Measurements from ENCODE around the gene RPS18. TPM values are rescaled to one million over a fixed set of nuclear protein-coding genes. Genes with fewer than 3 reads are reported as not detected.

RPS18 gene
- total and polyA plus RNA-seq, 2 of the 13 experiments (the other 11 are each of a cell fraction or from before 2014, with no cell fraction given): 3,896 to 5,806 TPM

DNA sequence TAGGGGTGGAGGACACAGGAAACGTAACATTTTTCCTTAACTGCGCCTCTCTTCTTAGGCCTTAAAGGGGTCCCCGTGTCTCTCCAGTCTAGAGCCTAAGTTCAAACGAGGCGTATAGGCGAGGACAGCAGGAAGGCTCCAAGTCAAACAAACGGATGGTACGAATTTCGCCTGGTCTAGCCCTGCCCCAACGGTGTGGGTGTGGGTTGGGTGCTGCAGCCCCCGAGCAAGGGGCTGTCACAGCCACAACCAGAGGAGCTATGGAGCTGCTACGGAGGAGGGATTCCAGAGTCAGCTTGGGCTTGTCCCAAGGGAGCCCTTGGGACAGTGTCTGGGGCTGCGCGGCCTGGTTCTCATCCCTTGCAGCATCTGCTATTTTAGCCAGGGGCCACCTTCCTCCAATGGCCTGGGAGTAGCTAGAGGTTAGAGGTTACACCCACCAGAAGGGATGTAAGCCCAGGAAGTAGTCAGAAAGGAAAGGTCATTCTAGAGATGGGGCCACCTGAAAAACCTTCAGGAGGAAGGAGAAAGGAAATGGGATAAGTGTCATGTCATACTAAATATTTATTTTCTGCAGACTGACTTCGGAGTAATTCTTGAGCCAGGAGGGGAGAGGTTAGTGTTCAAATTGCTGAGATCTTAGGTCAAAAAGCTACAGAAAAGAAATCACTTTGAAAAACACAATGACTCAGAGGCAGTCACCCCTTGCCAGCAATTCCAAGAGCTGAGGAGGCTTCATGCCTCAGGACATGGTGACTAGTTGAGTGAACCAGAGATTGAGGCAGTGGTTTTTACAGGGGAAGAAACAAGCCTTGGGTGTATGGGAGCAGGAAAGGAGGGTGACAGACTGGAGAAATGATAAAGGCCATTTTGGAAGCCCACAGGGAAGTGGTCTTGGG, 21.9 kb upstream of the RPS18 start (continued):
- TF ChIP-seq CAMTA2 (CRISPR knock-in tag; IDR thresholded peaks at IDR 0.05; ENCODE audit: borderline replicate concordance) (0 out of 2 replicates have a peak, but pooled peaks have one; percentile 33), ZNF256 (CRISPR knock-in tag; conservative IDR thresholded peaks at IDR 0.05) (0 out of 2 replicates have a peak, but pooled peaks have one; percentile 80), HNF4A (CRISPR knock-in tag; IDR thresholded peaks at IDR 0.05) (no peak), TBP (CRISPR knock-in tag; IDR thresholded peaks at IDR 0.05) (0 out of 2 replicates have a peak, but pooled peaks have one; percentile 49), ARHGAP35 (CRISPR knock-in tag; IDR thresholded peaks at IDR 0.05; ENCODE audit: borderline replicate concordance) (peak; percentile 45; the same call in 1 of the 2 replicates), NFRKB (IDR thresholded peaks at IDR 0.05) (no peak), KAT8 (CRISPR knock-in tag; IDR thresholded peaks at IDR 0.05) (peak; percentile 17; the same call in 1 of the 2 replicates), ZIK1 (CRISPR knock-in tag; IDR thresholded peaks at IDR 0.05; ENCODE audit: borderline replicate concordance, low read depth) (no peak), WIZ (CRISPR knock-in tag; IDR thresholded peaks at IDR 0.05) (0 out of 2 replicates have a peak, but pooled peaks have one; percentile 47), ZNF547 (CRISPR knock-in tag; IDR thresholded peaks at IDR 0.05) (0 out of 2 replicates have a peak, but pooled peaks have one; percentile 71), ZNF598 (CRISPR knock-in tag; IDR thresholded peaks at IDR 0.05; ENCODE audit: borderline replicate concordance) (0 out of 2 replicates have a peak, but pooled peaks have one; percentile 9), ZNF326 (CRISPR knock-in tag; IDR thresholded peaks at IDR 0.05; ENCODE audit: borderline replicate concordance) (0 out of 2 replicates have a peak, but pooled peaks have one; percentile 10), NKX3-1 (CRISPR knock-in tag; IDR thresholded peaks at IDR 0.05) (peak; percentile 14; the same call in 1 of the 2 replicates), ZZZ3 (CRISPR knock-in tag; IDR thresholded peaks at IDR 0.05; ENCODE audit: borderline replicate concordance) (0 out of 2 replicates have a peak, but pooled peaks have one; percentile 0)
- TF ChIP-seq, protein P1, sequence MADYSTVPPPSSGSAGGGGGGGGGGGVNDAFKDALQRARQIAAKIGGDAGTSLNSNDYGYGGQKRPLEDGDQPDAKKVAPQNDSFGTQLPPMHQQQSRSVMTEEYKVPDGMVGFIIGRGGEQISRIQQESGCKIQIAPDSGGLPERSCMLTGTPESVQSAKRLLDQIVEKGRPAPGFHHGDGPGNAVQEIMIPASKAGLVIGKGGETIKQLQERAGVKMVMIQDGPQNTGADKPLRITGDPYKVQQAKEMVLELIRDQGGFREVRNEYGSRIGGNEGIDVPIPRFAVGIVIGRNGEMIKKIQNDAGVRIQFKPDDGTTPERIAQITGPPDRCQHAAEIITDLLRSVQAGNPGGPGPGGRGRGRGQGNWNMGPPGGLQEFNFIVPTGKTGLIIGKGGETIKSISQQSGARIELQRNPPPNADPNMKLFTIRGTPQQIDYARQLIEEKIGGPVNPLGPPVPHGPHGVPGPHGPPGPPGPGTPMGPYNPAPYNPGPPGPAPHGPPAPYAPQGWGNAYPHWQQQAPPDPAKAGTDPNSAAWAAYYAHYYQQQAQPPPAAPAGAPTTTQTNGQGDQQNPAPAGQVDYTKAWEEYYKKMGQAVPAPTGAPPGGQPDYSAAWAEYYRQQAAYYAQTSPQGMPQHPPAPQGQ (CRISPR knock-in tag; IDR thresholded peaks at IDR 0.05; ENCODE audit: borderline replicate concordance): 0 out of 2 replicates have a peak, but pooled peaks have one; percentile 32
- TF ChIP-seq, protein P2, sequence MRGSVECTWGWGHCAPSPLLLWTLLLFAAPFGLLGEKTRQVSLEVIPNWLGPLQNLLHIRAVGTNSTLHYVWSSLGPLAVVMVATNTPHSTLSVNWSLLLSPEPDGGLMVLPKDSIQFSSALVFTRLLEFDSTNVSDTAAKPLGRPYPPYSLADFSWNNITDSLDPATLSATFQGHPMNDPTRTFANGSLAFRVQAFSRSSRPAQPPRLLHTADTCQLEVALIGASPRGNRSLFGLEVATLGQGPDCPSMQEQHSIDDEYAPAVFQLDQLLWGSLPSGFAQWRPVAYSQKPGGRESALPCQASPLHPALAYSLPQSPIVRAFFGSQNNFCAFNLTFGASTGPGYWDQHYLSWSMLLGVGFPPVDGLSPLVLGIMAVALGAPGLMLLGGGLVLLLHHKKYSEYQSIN (CRISPR knock-in tag; IDR thresholded peaks at IDR 0.05; ENCODE audit: borderline replicate concordance): no peak
- TF ChIP-seq, protein P3, sequence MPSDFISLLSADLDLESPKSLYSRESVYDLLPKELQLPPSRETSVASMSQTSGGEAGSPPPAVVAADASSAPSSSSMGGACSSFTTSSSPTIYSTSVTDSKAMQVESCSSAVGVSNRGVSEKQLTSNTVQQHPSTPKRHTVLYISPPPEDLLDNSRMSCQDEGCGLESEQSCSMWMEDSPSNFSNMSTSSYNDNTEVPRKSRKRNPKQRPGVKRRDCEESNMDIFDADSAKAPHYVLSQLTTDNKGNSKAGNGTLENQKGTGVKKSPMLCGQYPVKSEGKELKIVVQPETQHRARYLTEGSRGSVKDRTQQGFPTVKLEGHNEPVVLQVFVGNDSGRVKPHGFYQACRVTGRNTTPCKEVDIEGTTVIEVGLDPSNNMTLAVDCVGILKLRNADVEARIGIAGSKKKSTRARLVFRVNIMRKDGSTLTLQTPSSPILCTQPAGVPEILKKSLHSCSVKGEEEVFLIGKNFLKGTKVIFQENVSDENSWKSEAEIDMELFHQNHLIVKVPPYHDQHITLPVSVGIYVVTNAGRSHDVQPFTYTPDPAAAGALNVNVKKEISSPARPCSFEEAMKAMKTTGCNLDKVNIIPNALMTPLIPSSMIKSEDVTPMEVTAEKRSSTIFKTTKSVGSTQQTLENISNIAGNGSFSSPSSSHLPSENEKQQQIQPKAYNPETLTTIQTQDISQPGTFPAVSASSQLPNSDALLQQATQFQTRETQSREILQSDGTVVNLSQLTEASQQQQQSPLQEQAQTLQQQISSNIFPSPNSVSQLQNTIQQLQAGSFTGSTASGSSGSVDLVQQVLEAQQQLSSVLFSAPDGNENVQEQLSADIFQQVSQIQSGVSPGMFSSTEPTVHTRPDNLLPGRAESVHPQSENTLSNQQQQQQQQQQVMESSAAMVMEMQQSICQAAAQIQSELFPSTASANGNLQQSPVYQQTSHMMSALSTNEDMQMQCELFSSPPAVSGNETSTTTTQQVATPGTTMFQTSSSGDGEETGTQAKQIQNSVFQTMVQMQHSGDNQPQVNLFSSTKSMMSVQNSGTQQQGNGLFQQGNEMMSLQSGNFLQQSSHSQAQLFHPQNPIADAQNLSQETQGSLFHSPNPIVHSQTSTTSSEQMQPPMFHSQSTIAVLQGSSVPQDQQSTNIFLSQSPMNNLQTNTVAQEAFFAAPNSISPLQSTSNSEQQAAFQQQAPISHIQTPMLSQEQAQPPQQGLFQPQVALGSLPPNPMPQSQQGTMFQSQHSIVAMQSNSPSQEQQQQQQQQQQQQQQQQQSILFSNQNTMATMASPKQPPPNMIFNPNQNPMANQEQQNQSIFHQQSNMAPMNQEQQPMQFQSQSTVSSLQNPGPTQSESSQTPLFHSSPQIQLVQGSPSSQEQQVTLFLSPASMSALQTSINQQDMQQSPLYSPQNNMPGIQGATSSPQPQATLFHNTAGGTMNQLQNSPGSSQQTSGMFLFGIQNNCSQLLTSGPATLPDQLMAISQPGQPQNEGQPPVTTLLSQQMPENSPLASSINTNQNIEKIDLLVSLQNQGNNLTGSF (CRISPR knock-in tag; IDR thresholded peaks at IDR 0.05): 0 out of 2 replicates have a peak, but pooled peaks have one; percentile 13
- TF ChIP-seq, protein P4, sequence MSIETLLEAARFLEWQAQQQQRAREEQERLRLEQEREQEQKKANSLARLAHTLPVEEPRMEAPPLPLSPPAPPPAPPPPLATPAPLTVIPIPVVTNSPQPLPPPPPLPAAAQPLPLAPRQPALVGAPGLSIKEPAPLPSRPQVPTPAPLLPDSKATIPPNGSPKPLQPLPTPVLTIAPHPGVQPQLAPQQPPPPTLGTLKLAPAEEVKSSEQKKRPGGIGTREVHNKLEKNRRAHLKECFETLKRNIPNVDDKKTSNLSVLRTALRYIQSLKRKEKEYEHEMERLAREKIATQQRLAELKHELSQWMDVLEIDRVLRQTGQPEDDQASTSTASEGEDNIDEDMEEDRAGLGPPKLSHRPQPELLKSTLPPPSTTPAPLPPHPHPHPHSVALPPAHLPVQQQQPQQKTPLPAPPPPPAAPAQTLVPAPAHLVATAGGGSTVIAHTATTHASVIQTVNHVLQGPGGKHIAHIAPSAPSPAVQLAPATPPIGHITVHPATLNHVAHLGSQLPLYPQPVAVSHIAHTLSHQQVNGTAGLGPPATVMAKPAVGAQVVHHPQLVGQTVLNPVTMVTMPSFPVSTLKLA (IDR thresholded peaks at IDR 0.05): no peak

Measured in HepG2 (cell line).